Fibroblast of lung (primary cell): Measurements from ENCODE around the gene IGF1.

Experiments
- CTCF ChIP-seq, 2 donors: IDR thresholded peaks in 1 of 2; conservative IDR thresholded peaks in 1 of 2; 1 replicate in 1 of 2; 2 replicates in 1 of 2; pipeline ENCODE4 v1.5.1; 2011 to 2012; ENCODE audit warnings: low read length in 2 of 2, control low read depth in 1 of 2, inconsistent platforms in 1 of 2, low read depth in 1 of 2, mild to moderate bottlenecking in 1 of 2
- EZH2 ChIP-seq: IDR thresholded peaks from 2 replicates; pipeline ENCODE4 v1.5.1; 2012; ENCODE audit warnings: low read length, control low read depth, mild to moderate bottlenecking; ENCODE audit errors: missing control alignments

DNA sequence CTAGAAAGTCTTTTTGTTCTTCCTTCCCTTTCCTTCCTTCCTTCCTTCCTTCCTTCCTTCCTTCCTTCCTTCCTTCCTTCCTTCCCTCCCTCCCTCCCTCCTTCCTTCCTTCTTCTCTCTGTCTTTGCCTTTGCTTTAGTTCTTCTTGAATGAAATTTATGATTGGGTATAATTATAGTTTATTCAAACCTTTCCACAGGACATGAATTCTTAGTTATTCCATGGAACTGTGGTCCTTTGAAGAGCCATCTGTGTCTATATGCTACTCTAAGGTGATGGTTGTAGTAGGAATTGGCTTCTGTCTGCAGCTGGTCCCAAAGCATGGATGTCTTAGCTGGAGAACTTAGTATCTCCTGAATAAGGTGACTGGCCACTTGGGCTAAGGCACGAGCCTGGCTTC, 64.8 kb downstream of the IGF1 start:
- no peak for TF ChIP-seq EZH2
- TF ChIP-seq CTCF (conservative IDR thresholded peaks at IDR 0.05 in 1 of 2, IDR thresholded peaks at IDR 0.05 in 1 of 2; ENCODE audit: low read depth in 1 of 2, low read length in 2 of 2), result no peak
